Fibroblast of lung (primary cell): Measurements from ENCODE around the gene THOC2. TPM values are rescaled to one million over a fixed set of nuclear protein-coding genes. Genes with fewer than 3 reads are reported as not detected.
A peak's percentile ranks its signal among the peaks of the same experiment; 100 is the strongest.
"Not testable (repeated sequence)": the region's sequence is repeated elsewhere in the genome, so short reads cannot be mapped to it uniquely, and the experiment has no call there.

Experiments
- DNase-seq, 2 donors: peaks; one replicate each; pipeline versions ENCODE4 v3.0.0 to v3.0.0-alpha.2; 2010; ENCODE audit warnings: low read depth in 2 of 2
- H2AFZ ChIP-seq: 2 replicates; pipeline ENCODE4 v1.5.1; 2012; ENCODE audit warnings: low read length, control low read depth, inconsistent platforms
- H3K27ac ChIP-seq: 2 replicates; pipeline ENCODE4 v1.5.1; 2011; ENCODE audit warnings: low read length, control low read depth; ENCODE audit not compliant: insufficient read depth
- H3K27me3 ChIP-seq: 2 replicates; pipeline ENCODE4 v1.5.1; 2011; ENCODE audit warnings: mild to moderate bottlenecking, low read length; ENCODE audit not compliant: control insufficient read depth, insufficient read depth
- H3K36me3 ChIP-seq: 2 replicates; pipeline ENCODE4 v1.5.1; 2011; ENCODE audit warnings: low read length; ENCODE audit not compliant: control insufficient read depth, insufficient read depth
- H3K4me1 ChIP-seq: 2 replicates; pipeline ENCODE4 v1.5.1; 2011; ENCODE audit warnings: low read length; ENCODE audit not compliant: control insufficient read depth, insufficient read depth; ENCODE audit errors: extremely low read depth
- H3K4me2 ChIP-seq: 2 replicates; pipeline ENCODE4 v1.5.1; 2011; ENCODE audit warnings: low read length, control low read depth; ENCODE audit not compliant: insufficient read depth; ENCODE audit errors: extremely low read depth
- H3K4me3 ChIP-seq, 4 experiments: fragments of 200-600 bp in 1 of 4; sonication (generic) in 1 of 4; replicated peaks in 1 of 4; 2 replicates each; pipeline ENCODE4 v1.5.1; 2011 to 2016; ENCODE audit warnings: low read length in 4 of 4, low read depth in 3 of 4, mild to moderate bottlenecking in 3 of 4, control low read depth in 2 of 4, inconsistent platforms in 1 of 4, mixed read lengths in 1 of 4; ENCODE audit not compliant: insufficient read depth in 1 of 4; ENCODE audit errors: control extremely low read depth in 1 of 4
- H3K79me2 ChIP-seq: 2 replicates; pipeline ENCODE4 v1.5.1; 2012; ENCODE audit warnings: mild to moderate bottlenecking, low read length, inconsistent platforms; ENCODE audit not compliant: control insufficient read depth, insufficient read depth
- H3K9ac ChIP-seq: 2 replicates; pipeline ENCODE4 v1.5.1; 2011; ENCODE audit warnings: mild to moderate bottlenecking, low read length, control low read depth; ENCODE audit not compliant: insufficient read depth
- H3K9me3 ChIP-seq: 2 replicates; pipeline ENCODE4 v1.5.1; 2012; ENCODE audit warnings: low read depth, low read length; ENCODE audit not compliant: control insufficient read depth, insufficient read depth
- H4K20me1 ChIP-seq: 2 replicates; pipeline ENCODE4 v1.5.1; 2011; ENCODE audit warnings: low read length; ENCODE audit not compliant: control insufficient read depth, insufficient read depth; ENCODE audit errors: extremely low read depth
- CTCF ChIP-seq, 2 donors: IDR thresholded peaks in 1 of 2; conservative IDR thresholded peaks in 1 of 2; 1 replicate in 1 of 2; 2 replicates in 1 of 2; pipeline ENCODE4 v1.5.1; 2011 to 2012; ENCODE audit warnings: low read length in 2 of 2, control low read depth in 1 of 2, inconsistent platforms in 1 of 2, low read depth in 1 of 2, mild to moderate bottlenecking in 1 of 2
- EZH2 ChIP-seq: IDR thresholded peaks from 2 replicates; pipeline ENCODE4 v1.5.1; 2012; ENCODE audit warnings: low read length, control low read depth, mild to moderate bottlenecking; ENCODE audit errors: missing control alignments
- polyA plus RNA-seq, 2 donors: library from polyadenylated mRNA; depleted of rRNA in 1 of 2; stranded (reverse) in 1 of 2; unstranded in 1 of 2; fragments of >200 nt; gene quantifications; 2 replicates each; pipeline ENCODE4 v1.2.1, GENCODE V29; 2011 to 2012; ENCODE audit warnings: missing spikeins in 1 of 2
- total RNA-seq: library from RNA; depleted of rRNA; stranded (reverse); fragments of >200 nt; gene quantifications from 2 replicates; pipeline ENCODE4 v1.2.1, GENCODE V29; 2014

THOC2 gene
- total and polyA plus RNA-seq, 2 donors (not counting 1 experiment from before 2014, with no cell fraction given) = 62.9 to 70.0 TPM

DNA sequence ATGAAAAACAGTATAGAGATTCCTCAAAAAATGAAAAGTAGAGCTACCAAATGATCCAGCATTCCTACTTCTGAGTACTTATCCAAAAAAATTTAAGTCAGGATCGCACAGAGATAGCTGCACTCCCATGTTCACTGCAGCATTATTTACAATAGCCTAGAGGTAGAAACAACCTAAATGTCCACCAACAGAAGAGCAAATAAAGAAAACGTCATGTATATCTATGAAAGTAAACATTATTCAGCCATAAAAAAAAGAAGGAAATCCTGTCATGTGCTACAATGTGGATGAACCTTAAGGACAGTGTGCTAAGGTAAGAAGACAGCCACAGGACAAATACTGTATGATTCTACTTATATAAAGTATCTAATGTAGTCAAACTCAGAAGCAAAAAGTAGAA lies 12.4 kb downstream of the THOC2 start:
- no peak for DNase-seq
- Histone ChIP-seq H4K20me1 (no peaks in the 10 kb centered on the region), H2AFZ (no peak overlapping the region), H3K36me3 (no peaks in the 10 kb centered on the region), H3K27me3 (no peaks in the 10 kb centered on the region), H3K4me2 (no peak overlapping the region), H3K4me1 (no peaks in the 10 kb centered on the region), H3K4me3 (no peak overlapping the region), H3K9me3 (no peaks in the 10 kb centered on the region), H3K27ac (no peak overlapping the region), H3K9ac (no peak overlapping the region), H3K79me2 (peaks cover 84% of the 10 kb centered on the region)
- TF ChIP-seq EZH2 (no peak), CTCF (conservative IDR thresholded peaks at IDR 0.05 in 1 of 2, IDR thresholded peaks at IDR 0.05 in 1 of 2; ENCODE audit: low read depth in 1 of 2, low read length in 2 of 2) (no peak)

DNA sequence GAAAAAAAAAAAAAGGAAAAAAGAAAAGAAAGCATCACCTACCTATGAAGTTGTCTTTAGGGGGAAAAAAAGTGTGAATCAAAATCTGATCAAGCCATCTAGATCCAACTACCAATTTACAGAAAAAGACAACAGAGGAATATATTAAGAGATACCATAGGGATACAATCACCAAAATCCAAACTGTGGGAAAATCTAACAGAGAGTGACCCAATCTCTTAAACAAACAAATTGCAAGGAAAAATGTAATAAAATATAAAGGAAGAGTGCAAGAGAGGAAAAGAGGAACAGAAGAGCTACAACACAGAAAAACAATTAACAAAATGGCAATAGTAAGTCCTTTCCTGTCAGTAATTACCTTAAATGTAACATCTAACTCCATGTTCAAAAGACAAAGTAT lies 19.0 kb downstream of the THOC2 start:
- no peak for TF ChIP-seq CTCF (conservative IDR thresholded peaks at IDR 0.05 in 1 of 2, IDR thresholded peaks at IDR 0.05 in 1 of 2; ENCODE audit: low read depth in 1 of 2, low read length in 2 of 2)
- no peak for TF ChIP-seq EZH2
- no peaks in the 10 kb centered on the region for H3K4me1 ChIP-seq
- H3K9ac ChIP-seq = no peak overlapping the region
- no peak overlapping the region for H3K4me2 ChIP-seq
- H3K36me3 ChIP-seq = no peaks in the 10 kb centered on the region
- H3K27me3 ChIP-seq = no peaks in the 10 kb centered on the region
- H3K79me2 ChIP-seq = peaks cover 63% of the 10 kb centered on the region
- H2AFZ ChIP-seq = no peak overlapping the region
- H3K27ac ChIP-seq = no peak overlapping the region
- no peak overlapping the region for H3K4me3 ChIP-seq
- peak in 1 of 2 donors; percentile 3 for DNase-seq
- H4K20me1 ChIP-seq = no peaks in the 10 kb centered on the region
- no peaks in the 10 kb centered on the region for H3K9me3 ChIP-seq

GRCh38 chrX:123713434-123713833 lies 19.4 kb downstream of the THOC2 start:
- Histone ChIP-seq H3K36me3 (no peaks in the 10 kb centered on the region), H3K4me2 (no peak overlapping the region), H3K79me2 (peaks cover 60% of the 10 kb centered on the region), H3K4me3 (no peak overlapping the region), H3K27me3 (no peaks in the 10 kb centered on the region), H3K9me3 (no peaks in the 10 kb centered on the region), H3K27ac (no peak overlapping the region), H3K4me1 (no peaks in the 10 kb centered on the region), H3K9ac (no peak overlapping the region), H4K20me1 (no peaks in the 10 kb centered on the region), H2AFZ (no peak overlapping the region)
- no peak for DNase-seq
- TF ChIP-seq EZH2 = no peak
- TF ChIP-seq CTCF (conservative IDR thresholded peaks at IDR 0.05 in 1 of 2, IDR thresholded peaks at IDR 0.05 in 1 of 2; ENCODE audit: low read depth in 1 of 2, low read length in 2 of 2) = no peak

DNA sequence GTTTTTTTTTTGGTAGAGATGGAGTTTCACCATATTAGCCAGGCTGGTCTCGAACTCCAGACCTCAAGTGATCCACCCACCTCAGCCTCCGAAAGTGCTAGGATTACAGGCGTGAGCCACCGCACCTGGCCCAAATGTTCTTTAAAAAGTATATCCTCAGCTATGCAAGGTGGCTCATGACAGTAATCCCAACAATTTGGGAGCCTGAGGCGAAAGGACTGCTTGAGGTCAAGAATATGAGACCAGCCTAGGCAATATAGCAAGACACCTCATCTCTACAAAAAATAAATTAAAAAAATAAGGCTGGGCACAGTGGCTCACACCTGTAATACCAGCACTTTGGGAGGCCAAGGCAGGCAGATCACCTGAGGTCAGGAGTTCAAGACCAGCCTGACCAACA lies 21.7 kb downstream of the THOC2 start:
- H3K4me2 ChIP-seq, H4K20me1 ChIP-seq, H3K27ac ChIP-seq: not testable (repeated sequence)

More for the DNA sequence above, 21.7 kb downstream of the THOC2 start:
- not testable (repeated sequence) for H3K9me3 ChIP-seq, DNase-seq, H2AFZ ChIP-seq, H3K27me3 ChIP-seq, H3K4me3 ChIP-seq, H3K36me3 ChIP-seq, H3K4me1 ChIP-seq, H3K9ac ChIP-seq
- peaks cover 41% of the 10 kb centered on the region for H3K79me2 ChIP-seq
